ENCODE data around the gene CBX8. TPM values are rescaled to one million over a fixed set of nuclear protein-coding genes. Genes with fewer than 3 reads are reported as not detected.

Gene CBX8
- total RNA-seq: 1 to 10 TPM; 2.5 to 3.6 TPM
- 1.7 to 2.5 reads per million in 2 donors for total RNA-seq

DNA sequence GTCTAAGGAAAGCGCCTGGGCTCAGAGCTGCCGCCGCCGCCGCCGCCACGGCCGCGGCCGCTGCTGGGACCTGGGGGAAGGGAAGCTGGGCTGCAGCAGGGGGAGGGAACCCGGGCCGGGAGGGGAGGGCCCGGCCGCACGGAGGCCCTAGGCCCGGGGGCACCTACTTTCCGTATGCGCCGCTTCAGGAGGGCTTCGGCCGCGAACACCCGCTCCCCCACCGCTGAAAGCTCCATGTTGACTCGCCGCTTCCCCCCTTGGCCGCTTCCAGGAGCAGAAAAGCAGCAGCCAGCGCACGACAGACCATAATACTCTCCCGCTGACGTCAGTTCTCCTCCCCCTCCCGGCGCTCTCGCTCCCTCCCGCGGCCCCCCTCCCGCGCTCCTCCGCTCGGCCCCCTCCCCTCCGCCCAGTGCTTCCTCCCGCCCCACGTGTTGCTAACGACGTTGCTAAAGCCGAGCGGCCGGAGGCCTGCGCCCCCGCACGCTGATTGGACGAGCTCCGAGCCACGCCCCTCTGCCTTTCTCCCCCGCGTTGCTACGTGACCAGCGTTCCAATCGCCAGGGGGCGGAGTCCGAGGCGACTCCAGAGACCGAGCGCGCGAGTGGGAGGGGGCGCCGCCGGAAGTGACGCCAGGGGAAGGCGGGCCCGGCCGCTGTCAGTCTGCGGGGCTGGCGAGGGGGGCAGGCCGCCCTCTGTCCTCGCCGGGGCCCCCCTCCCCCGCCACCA, at the start of gene CBX8:
TSS of gene CBX8 (minus strand) at position 315 of the 729 bp plus-strand sequence. CDS start at position 236, 79 bp downstream.
- peaks cover 2% of the 10 kb centered on the region for H3K9me3 ChIP-seq (ENCODE audit: control insufficient read depth, low read length, poor library complexity, severe bottlenecking)
- H3K27me3 Mint-ChIP-seq: peaks cover 31% of the 10 kb centered on the region
- DNase-seq (peak; percentile 95 to 97 (median 95)), ATAC-seq (peak; percentile 90)
- H3K27ac Mint-ChIP-seq: peak within 1 kb of the TSS; percentile 21
- peaks cover 27% of the 10 kb centered on the region for H3K4me1 Mint-ChIP-seq
- H3K4me3 Mint-ChIP-seq: peak within 1 kb of the TSS; percentile 87
- H3K36me3 Mint-ChIP-seq (ENCODE audit: low read depth): peaks cover 8% of the 10 kb centered on the region

DNA sequence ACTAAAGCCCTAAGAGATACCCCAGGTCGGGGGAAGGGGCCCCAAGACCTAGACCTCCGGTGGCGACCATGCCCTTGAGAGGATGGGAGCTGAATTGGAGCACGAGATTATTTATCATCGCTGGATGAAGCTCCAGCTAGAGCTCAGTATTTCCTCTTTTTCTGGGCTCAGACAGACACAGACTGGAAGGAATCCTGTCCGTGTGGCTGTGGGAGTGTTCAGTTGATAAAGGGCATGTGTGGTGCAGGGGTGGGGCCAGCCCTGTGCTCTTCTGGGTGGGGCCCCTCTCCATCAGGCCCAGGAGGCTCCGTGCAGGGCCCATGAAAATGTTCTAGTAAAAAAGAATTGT, 48.7 kb upstream of the CBX8 start:
- no peak for DNase-seq
- H3K27me3 Mint-ChIP-seq: peaks cover 44% of the 10 kb centered on the region
- no peaks in the 10 kb centered on the region for H3K36me3 Mint-ChIP-seq (ENCODE audit: low read depth)

GRCh38 chr17:79844869-79845600, 48.2 kb upstream of the CBX8 start:
- peaks cover 44% of the 10 kb centered on the region for H3K27me3 Mint-ChIP-seq
- peaks cover 16% of the 10 kb centered on the region for H3K4me1 Mint-ChIP-seq
- DNase-seq (peak; percentile 40 to 57 (median 46)), ATAC-seq (peak; percentile 68)
- no peak overlapping the region for H3K27ac Mint-ChIP-seq
- H3K36me3 Mint-ChIP-seq (ENCODE audit: low read depth): no peaks in the 10 kb centered on the region
- peak overlapping the region; percentile 60 for H3K4me3 Mint-ChIP-seq
- H3K9me3 ChIP-seq (ENCODE audit: control insufficient read depth, low read length, poor library complexity, severe bottlenecking): no peaks in the 10 kb centered on the region

More for the DNA sequence above, 48.7 kb upstream of the CBX8 start:
- no peaks in the 10 kb centered on the region for H3K9me3 ChIP-seq (ENCODE audit: control insufficient read depth, low read length, poor library complexity, severe bottlenecking)
- no peak overlapping the region for H3K27ac Mint-ChIP-seq
- no peak for ATAC-seq
- H3K4me3 Mint-ChIP-seq: no peak overlapping the region
- peaks cover 16% of the 10 kb centered on the region for H3K4me1 Mint-ChIP-seq

- Mint-ChIP-seq H3K27ac (no peak overlapping the region), H3K36me3 (ENCODE audit: low read depth) (no peaks in the 10 kb centered on the region), H3K4me1 (peaks cover 16% of the 10 kb centered on the region), H3K27me3 (peaks cover 43% of the 10 kb centered on the region), H3K4me3 (peak overlapping the region; percentile 90)
- DNase-seq (no peak), ATAC-seq (no peak)
- H3K9me3 ChIP-seq (ENCODE audit: control insufficient read depth, low read length, poor library complexity, severe bottlenecking): no peaks in the 10 kb centered on the region
Observed at GRCh38 chr17:79843816-79844800, 47.2 kb upstream of the CBX8 start.

GRCh38 chr17:79843474-79843815, 46.6 kb upstream of the CBX8 start:
- ATAC-seq (no peak), DNase-seq (no peak)
- Mint-ChIP-seq H3K4me1 (peaks cover 16% of the 10 kb centered on the region), H3K27me3 (peaks cover 37% of the 10 kb centered on the region), H3K27ac (no peak overlapping the region), H3K36me3 (ENCODE audit: low read depth) (no peaks in the 10 kb centered on the region), H3K4me3 (peak overlapping the region; percentile 90)
- H3K9me3 ChIP-seq (ENCODE audit: control insufficient read depth, low read length, poor library complexity, severe bottlenecking): no peaks in the 10 kb centered on the region

- no peak for ATAC-seq
Observed at GRCh38 chr17:79842656-79843473, 46.0 kb upstream of the CBX8 start.

DNA sequence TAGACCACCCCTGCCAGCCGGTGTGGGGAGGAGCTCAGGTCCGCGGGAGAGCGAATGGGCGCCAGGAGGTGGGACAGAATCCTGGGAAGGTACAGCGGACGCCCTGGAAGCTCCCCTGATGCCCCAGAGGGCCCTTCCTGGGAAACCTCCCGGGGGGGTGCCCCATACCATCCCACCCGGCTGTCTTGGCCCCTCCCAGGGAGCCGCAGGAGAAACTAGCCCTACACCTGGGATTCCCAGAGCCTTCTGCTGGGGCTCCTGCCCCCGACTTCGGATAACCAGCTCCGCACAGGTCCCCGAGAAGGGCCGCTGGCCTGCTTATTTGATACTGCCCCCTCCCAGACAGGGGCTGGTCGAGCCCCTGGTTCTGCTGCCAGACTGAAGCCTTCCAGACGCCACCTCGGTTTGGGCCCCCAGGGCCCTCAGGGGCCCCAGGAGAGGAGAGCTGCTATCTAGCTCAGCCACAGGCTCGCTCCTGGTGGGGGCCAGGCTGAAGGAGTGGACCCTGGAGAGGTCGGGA, 45.3 kb upstream of the CBX8 start:
- peaks cover 26% of the 10 kb centered on the region for H3K27me3 Mint-ChIP-seq
- H3K4me3 Mint-ChIP-seq: peak overlapping the region; percentile 80
- peaks cover 2% of the 10 kb centered on the region for H3K36me3 Mint-ChIP-seq (ENCODE audit: low read depth)
- DNase-seq (no peak), ATAC-seq (no peak)
- H3K27ac Mint-ChIP-seq: peak overlapping the region; percentile 51
- H3K4me1 Mint-ChIP-seq: peaks cover 24% of the 10 kb centered on the region
- H3K9me3 ChIP-seq (ENCODE audit: control insufficient read depth, low read length, poor library complexity, severe bottlenecking): no peaks in the 10 kb centered on the region

More at GRCh38 chr17:79842656-79843473, 46.0 kb upstream of the CBX8 start:
- Mint-ChIP-seq H3K27me3 (peaks cover 31% of the 10 kb centered on the region), H3K4me1 (peaks cover 21% of the 10 kb centered on the region), H3K36me3 (ENCODE audit: low read depth) (peaks cover 2% of the 10 kb centered on the region), H3K4me3 (peak overlapping the region; percentile 80), H3K27ac (peak overlapping the region; percentile 51)
- no peaks in the 10 kb centered on the region for H3K9me3 ChIP-seq (ENCODE audit: control insufficient read depth, low read length, poor library complexity, severe bottlenecking)
- no peak for DNase-seq

DNA sequence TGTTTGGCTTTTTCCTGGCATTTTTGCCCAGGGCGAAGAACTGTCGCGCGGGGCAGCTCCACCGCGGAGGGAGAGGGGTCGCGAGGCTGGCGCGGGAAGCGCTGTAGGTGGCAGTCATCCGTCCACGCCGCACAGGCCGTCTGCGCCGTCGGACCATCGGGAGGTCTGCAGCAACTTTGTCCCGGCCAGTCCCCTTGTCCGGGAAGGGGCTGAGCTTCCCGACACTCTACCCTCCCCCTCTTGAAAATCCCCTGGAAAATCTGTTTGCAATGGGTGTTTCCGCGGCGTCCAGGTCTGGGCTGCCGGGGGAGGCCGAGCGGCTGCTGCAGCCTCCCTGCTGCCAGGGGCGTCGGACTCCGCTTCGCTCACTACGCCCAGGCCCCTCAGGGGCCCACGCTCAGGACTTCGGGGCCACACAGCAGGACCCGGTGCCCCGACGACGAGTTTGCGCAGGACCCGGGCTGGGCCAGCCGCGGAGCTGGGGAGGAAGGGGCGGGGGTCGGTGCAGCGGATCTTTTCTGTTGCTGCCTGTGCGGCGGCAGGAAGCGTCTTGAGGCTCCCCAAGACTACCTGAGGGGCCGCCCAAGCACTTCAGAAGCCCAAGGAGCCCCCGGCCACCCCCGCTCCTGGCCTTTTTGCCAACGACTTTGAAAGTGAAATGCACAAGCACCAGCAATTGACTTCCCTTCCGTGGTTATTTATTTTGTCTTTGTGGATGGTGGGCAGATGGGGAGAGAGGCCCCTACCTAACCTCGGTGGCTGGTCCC, 44.7 kb upstream of the CBX8 start:
- peak overlapping the region; percentile 51 for H3K27ac Mint-ChIP-seq
- no peaks in the 10 kb centered on the region for H3K9me3 ChIP-seq (ENCODE audit: control insufficient read depth, low read length, poor library complexity, severe bottlenecking)
- H3K4me1 Mint-ChIP-seq: peaks cover 24% of the 10 kb centered on the region
- H3K36me3 Mint-ChIP-seq (ENCODE audit: low read depth): peaks cover 2% of the 10 kb centered on the region
- H3K4me3 Mint-ChIP-seq: peak overlapping the region; percentile 80
- peaks cover 26% of the 10 kb centered on the region for H3K27me3 Mint-ChIP-seq
- DNase-seq (no peak), ATAC-seq (no peak)

DNA sequence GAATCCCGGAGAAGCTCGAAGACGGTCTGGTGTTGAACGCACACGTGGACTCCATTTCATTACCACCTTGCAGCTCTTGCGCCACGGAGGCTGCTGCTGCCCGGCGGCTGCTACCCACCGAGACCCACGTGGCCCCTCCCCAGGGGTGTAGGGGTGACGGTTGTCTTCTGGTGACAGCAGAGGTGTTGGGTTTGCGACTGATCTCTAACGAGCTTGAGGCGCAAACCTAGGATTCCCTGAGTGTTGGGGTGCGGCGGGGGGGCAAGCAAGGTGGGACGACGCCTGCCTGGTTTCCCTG, 44.1 kb upstream of the CBX8 start:
- H3K9me3 ChIP-seq (ENCODE audit: control insufficient read depth, low read length, poor library complexity, severe bottlenecking): no peaks in the 10 kb centered on the region
- Mint-ChIP-seq H3K4me1 (peaks cover 24% of the 10 kb centered on the region), H3K27me3 (peaks cover 21% of the 10 kb centered on the region), H3K27ac (no peak overlapping the region), H3K4me3 (peak overlapping the region; percentile 80), H3K36me3 (ENCODE audit: low read depth) (peaks cover 2% of the 10 kb centered on the region)
- DNase-seq: no peak
- ATAC-seq: no peak

DNA sequence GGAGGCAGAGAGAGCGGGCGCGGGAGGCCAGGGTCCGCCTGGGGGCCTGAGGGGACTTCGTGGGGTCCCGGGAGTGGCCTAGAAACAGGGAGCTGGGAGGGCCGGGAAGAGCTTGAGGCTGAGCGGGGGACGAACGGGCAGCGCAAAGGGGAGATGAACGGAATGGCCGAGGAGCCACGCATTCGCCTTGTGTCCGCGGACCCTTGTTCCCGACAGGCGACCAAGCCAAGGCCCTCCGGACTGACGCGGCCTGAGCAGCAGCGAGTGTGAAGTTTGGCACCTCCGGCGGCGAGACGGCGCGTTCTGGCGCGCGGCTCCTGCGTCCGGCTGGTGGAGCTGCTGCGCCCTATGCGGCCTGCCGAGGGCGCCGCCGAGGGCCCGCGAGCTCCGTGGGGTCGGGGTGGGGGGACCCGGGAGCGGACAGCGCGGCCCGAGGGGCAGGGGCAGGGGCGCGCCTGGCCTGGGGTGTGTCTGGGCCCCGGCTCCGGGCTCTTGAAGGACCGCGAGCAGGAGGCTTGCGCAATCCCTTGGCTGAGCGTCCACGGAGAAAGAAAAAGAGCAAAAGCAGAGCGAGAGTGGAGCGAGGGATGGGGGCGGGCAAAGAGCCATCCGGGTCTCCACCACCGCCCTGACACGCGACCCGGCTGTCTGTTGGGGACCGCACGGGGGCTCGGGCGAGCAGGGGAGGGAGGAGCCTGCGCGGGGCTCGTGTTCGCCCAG, 43.6 kb upstream of the CBX8 start:
- Mint-ChIP-seq H3K4me1 (peaks cover 24% of the 10 kb centered on the region), H3K4me3 (peak overlapping the region; percentile 80)
- ATAC-seq: no peak

More for the DNA sequence above, 43.6 kb upstream of the CBX8 start:
- Mint-ChIP-seq H3K27me3 (peaks cover 20% of the 10 kb centered on the region), H3K27ac (no peak overlapping the region), H3K36me3 (ENCODE audit: low read depth) (peaks cover 2% of the 10 kb centered on the region)
- no peak for DNase-seq
- H3K9me3 ChIP-seq (ENCODE audit: control insufficient read depth, low read length, poor library complexity, severe bottlenecking): no peaks in the 10 kb centered on the region

Measured in T-helper 17 cell (primary cell).